Left cardiac atrium (tissue), 4 donors: Measurements from ENCODE around the gene SCMH1. TPM values are rescaled to one million over a fixed set of nuclear protein-coding genes. Genes with fewer than 3 reads are reported as not detected.
"Not testable (repeated sequence)": the region's sequence is repeated elsewhere in the genome, so short reads cannot be mapped to it uniquely, and the experiment has no call there.

Experiments
- ATAC-seq, 2 donors: fragments of 200-7000 bp; cut with Tn5 transposase; one replicate each; pipeline ENCODE4 v1.9.1; 2020; ENCODE audit warnings: mild to moderate bottlenecking in 2 of 2, moderate library complexity in 2 of 2
- DNase-seq: peaks from one replicate; pipeline ENCODE4 v3.0.0-alpha.2; 2020
- intact Hi-C, 2 donors: fragments of 100-400 bp; cut with DNase I; formaldehyde crosslinking; loops; one replicate each; pipeline versions ENCODE4 v1.14.1 to v1.15.1; 2022 to 2023
- total RNA-seq, 2 donors: library from RNA; stranded (reverse); fragmentation: NEBNext Ultra II Directional; extraction: Animal tissue kit (Norgen Biotek cat#: 25700); gene quantifications; one replicate each; pipeline ENCODE4 v1.2.1, GENCODE V29; 2021
- donor health status: DM: no; HTN: yes; CAD: no.
- donor health status: DM: no; HTN: yes; CAD: no; lungs with severe emphysema.
- donor health status: DM: yes; HTN: yes; CAD: no.
- donor health status: Dilated cardiomyopathy.

SCMH1 gene
- total RNA-seq, 2 donors from 2014 or later, result 49.5 to 53.6 TPM

DNA sequence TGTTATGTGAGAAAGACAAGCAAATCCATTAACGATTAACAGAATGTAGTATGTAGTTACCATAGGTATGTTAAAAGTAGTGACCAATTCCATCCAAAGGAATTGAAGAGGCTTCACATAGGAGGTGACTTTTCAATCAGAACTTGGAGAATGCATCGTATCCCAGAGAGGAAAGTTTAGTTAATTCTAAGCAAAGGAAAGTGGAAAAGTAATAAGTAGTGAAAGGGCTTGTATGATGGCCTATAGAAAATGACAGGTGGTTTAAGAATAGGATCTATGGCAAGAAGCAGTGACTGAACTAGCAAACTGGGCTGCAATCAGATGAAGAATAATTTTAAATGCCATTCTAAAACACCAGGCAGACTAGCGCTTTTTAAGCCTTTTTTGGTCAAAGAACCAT lies 16.6 kb downstream of the SCMH1 start:
- intact Hi-C loops, result no loop called here
- DNase-seq, result no peak
- no peak for ATAC-seq

DNA sequence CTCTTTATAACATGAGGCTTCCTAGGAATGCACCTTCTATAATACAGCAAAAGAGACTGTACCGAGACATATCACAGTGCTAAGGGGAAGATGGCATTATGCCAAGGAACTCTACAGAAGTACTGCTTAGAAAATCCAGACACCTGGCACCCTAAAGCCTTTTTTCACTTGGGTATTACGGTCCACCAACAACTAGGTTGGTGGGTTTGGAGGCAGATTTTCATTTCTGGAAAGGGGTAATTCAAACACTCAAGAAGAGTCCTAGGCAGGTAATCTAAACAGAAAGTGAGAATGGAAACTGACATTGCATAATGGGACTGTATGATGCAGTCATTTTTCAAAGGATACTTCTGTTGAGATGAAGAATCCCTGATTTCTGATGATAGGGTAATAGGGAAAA lies 19.6 kb downstream of the SCMH1 start:
- no peak for DNase-seq
- ATAC-seq, result peak; percentile 23 to 54
- intact Hi-C loops, result no loop called here

DNA sequence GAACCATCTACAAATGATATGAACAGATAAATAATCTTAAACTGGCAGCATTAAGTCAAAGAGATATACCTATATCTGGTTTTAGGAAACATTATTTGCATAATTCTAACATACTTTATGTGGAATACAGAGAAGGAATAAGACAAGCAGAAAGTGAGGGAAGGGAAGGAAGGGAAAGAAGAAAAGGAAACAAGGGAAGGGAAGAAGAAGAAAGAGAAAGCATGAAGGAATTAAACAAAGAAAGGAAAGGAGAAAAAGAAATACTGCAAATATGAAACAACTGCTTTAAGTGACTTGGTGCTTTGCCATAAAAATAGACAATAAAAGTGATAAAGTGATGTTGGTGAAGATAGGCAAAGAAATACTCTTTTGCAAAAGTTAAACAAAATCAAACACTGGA lies 20.1 kb downstream of the SCMH1 start:
- intact Hi-C loops, result no loop called here
- DNase-seq (no peak), ATAC-seq (no peak)

- intact Hi-C loops, result no loop called here
- DNase-seq (no peak), ATAC-seq (no peak)
Observed at GRCh38 chr1:41218152-41218551, 24.0 kb downstream of the SCMH1 start.

DNA sequence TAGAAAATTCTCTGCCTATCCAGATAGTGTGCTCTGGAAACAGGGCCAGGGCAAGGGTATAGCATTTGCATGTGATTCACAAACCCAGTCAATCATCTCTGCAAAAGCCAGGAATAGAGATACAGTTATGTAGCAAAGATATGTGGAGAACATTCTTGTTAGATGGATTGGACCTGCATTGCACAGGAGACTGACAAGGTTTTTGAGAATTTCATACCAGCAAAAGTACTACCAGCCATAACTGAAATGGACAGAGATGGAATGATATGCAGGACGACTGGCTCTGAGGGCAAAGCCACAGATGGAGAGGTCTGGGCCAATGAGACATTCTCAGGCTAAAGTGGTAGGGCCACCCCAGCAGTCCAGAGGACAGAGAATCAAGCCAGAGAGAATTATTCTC lies 24.7 kb downstream of the SCMH1 start:
- ATAC-seq (no peak), DNase-seq (no peak)
- intact Hi-C loops, result no loop called here

- DNase-seq (no peak), ATAC-seq (no peak)
- intact Hi-C loops, result no loop called here
Observed at GRCh38 chr1:41215623-41216022, 26.5 kb downstream of the SCMH1 start.

- intact Hi-C loops, result no loop called here
- DNase-seq (no peak), ATAC-seq (no peak)
Observed at GRCh38 chr1:41213341-41213740, 28.8 kb downstream of the SCMH1 start.

DNA sequence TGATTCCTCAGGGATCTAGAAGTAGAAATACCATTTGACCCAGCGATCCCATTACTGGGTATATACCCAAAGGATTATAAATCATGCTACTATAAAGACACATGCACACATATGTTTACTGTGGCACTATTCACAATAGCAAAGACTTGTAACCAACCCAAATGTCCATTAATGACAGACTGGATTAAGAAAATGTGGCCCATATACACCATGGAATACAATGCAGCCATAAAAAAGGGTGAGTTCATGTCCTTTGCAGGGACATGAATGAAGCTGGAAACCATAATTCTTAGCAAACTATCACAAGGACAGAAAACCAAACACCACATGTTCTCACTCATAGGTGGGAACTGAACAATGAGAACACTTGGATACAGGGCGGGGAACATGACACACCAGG lies 30.5 kb downstream of the SCMH1 start:
- intact Hi-C loops, DNase-seq, ATAC-seq: not testable (repeated sequence)

GRCh38 chr1:41207053-41207452 lies 35.1 kb downstream of the SCMH1 start:
- ATAC-seq, DNase-seq, intact Hi-C loops: not testable (repeated sequence)

DNA sequence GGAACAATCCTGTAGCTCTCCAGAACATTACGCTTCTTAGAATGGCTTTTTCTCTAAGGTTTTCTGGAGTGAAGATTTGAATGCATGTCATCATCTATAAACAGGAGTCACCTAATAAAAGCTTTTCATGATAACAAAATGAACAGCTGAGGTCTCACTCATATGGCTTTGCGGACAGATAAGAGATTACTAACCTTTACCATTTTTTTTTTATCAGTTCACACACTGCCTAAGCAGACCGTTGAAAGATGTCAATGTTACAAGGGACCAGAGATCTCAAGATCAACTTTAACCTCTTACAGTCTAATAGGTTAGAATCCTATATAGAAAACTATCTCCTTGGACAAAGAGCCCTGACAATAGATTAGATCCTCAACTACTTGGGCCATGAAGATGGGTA lies 41.4 kb downstream of the SCMH1 start:
- ATAC-seq (no peak), DNase-seq (no peak)
- intact Hi-C loops, result no loop called here

- DNase-seq, result no peak
- no peak for ATAC-seq
- intact Hi-C loops, result no loop called here
Observed at GRCh38 chr1:41199375-41199774, 42.7 kb downstream of the SCMH1 start.

- ATAC-seq, result no peak
- no peak for DNase-seq
- intact Hi-C loops, result no loop called here
Observed at GRCh38 chr1:41192456-41193178, 49.5 kb downstream of the SCMH1 start.

GRCh38 chr1:41184446-41184845 lies 57.7 kb downstream of the SCMH1 start:
- ATAC-seq, result no peak
- intact Hi-C loops, result no loop called here
- no peak for DNase-seq

DNA sequence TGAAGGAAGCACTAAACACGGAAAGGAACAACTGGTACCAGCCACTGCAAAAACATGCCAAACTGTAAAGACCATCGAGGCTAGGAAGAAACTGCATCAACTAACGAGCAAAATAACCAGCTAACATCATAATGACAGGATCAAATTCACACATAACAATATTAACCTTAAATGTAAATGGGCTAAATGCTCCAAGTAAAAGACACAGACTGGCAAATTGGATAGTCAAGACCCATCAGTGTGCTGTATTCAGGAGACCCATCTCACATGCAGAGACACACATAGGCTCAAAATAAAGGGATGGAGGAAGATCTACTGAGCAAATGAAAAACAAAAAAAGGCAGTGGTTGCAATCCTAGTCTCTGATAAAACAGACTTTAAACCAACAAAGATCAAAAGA lies 63.9 kb downstream of the SCMH1 start:
- ATAC-seq, intact Hi-C loops, DNase-seq: not testable (repeated sequence)

GRCh38 chr1:41175546-41175945 lies 66.6 kb downstream of the SCMH1 start:
- ATAC-seq, result no peak
- no peak for DNase-seq
- intact Hi-C loops, result no loop called here

GRCh38 chr1:41174170-41174569 lies 67.9 kb downstream of the SCMH1 start:
- intact Hi-C loops, result no loop called here
- no peak for DNase-seq
- no peak for ATAC-seq

DNA sequence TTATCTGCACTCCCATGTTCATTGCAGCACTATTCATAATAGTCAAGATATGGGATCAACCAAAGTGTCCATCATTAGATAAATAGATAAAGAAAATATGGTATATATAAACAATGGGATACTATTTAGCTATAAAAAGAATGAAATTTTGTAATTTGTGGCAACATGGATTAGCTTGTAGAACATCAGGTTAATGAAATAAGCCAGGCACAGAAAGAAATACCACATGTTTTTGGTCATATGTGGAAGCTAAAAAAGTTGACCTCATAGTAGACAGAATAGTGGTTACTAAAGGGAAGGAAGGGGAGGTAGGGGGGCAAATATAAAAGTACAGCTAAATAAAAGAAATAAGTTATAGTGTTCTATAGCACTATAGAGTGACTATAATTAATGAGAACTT lies 68.5 kb downstream of the SCMH1 start:
- ATAC-seq (no peak), DNase-seq (no peak)
- intact Hi-C loops, result no loop called here

DNA sequence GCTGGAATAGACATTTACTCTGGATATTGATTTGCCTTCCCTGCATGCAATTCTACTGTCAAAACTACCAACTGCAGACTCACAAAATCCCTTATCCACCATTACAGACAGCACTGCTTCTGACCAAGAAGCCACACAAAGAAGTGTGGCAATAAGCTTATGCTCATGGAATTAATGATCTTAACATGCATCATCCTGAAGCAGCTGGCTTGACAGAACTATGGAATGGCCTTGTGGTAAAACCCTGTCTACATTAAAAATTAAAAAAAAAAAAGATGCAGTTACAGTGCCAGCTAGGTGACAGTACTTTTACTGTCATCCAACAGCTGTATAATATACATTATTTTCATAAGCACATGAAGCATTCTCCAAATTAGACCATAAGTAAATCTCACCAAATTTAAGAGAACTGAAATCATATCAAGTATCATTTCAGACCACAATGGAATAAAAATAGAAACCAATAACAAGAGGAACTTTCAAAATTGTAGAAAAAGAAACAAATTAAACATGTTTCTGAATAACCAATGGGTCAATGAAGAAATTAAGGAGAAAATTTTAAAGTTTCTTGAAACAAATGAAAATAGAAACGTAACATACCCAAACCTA lies 70.7 kb downstream of the SCMH1 start:
- ATAC-seq (no peak), DNase-seq (no peak)
- intact Hi-C loops, result no loop called here

GRCh38 chr1:41169799-41170180 lies 72.3 kb downstream of the SCMH1 start:
- ATAC-seq (no peak), DNase-seq (no peak)
- intact Hi-C loops, result no loop called here

GRCh38 chr1:41169066-41169798 lies 72.9 kb downstream of the SCMH1 start:
- no peak for DNase-seq
- no peak for ATAC-seq
- intact Hi-C loops, result no loop called here

GRCh38 chr1:41167667-41168066 lies 74.4 kb downstream of the SCMH1 start:
- intact Hi-C loops, result no loop called here
- no peak for ATAC-seq

More at GRCh38 chr1:41167667-41168066, 74.4 kb downstream of the SCMH1 start:
- no peak for DNase-seq
